Upper lobe of right lung (tissue), 1 donor: ENCODE data around the gene COL5A1. TPM values are rescaled to one million over a fixed set of nuclear protein-coding genes. Genes with fewer than 3 reads are reported as not detected.

Experiments used
- ATAC-seq: fragments of 200-7000 bp; cut with Tn5 transposase; one replicate; pipeline ENCODE4 v1.9.1; 2020; ENCODE audit warnings: mild to moderate bottlenecking, moderate library complexity
- DNase-seq: peaks from one replicate; pipeline ENCODE4 v3.0.0-alpha.2; 2020
- H3K27ac ChIP-seq: fragments of 200-600 bp; one replicate; pipeline ENCODE4 v1.8.0; 2022
- H3K27me3 ChIP-seq: fragments of 200-600 bp; one replicate; pipeline ENCODE4 v1.8.0; 2022; ENCODE audit warnings: mild to moderate bottlenecking
- H3K36me3 ChIP-seq: fragments of 200-600 bp; one replicate; pipeline ENCODE4 v1.8.0; 2022
- H3K4me1 ChIP-seq: fragments of 200-600 bp; one replicate; pipeline ENCODE4 v1.8.0; 2022
- H3K4me3 ChIP-seq: fragments of 200-600 bp; one replicate; pipeline ENCODE4 v1.8.0; 2022; ENCODE audit warnings: mild to moderate bottlenecking
- H3K9me3 ChIP-seq: fragments of 200-600 bp; one replicate; pipeline ENCODE4 v1.8.0; 2022
- intact Hi-C: fragments of 100-400 bp; cut with DNase I; formaldehyde crosslinking; loops from one replicate; pipeline ENCODE4 v1.11.0; 2022
- total RNA-seq: library from RNA; stranded (reverse); fragmentation: NEBNext Ultra II Directional; extraction: Animal tissue kit (Norgen Biotek cat#: 25700); gene quantifications from one replicate; pipeline ENCODE4 v1.2.1, GENCODE V29; 2021
- TF ChIP-seq, protein P1 (sequence below): fragments of 200-600 bp; IDR thresholded peaks from one replicate; pipeline ENCODE4 v1.8.0; 2022; ENCODE audit warnings: antibody characterized with exemption
- donor health status: DM: no; HTN: yes; CAD: no; lungs with severe emphysema.

COL5A1 gene
- total RNA-seq, 1 donor from 2014 or later, result 37.8 TPM

- no peaks in the 10 kb centered on the region for H3K27me3 ChIP-seq
- intact Hi-C loops, result no loop called here
- TF ChIP-seq, protein P1, sequence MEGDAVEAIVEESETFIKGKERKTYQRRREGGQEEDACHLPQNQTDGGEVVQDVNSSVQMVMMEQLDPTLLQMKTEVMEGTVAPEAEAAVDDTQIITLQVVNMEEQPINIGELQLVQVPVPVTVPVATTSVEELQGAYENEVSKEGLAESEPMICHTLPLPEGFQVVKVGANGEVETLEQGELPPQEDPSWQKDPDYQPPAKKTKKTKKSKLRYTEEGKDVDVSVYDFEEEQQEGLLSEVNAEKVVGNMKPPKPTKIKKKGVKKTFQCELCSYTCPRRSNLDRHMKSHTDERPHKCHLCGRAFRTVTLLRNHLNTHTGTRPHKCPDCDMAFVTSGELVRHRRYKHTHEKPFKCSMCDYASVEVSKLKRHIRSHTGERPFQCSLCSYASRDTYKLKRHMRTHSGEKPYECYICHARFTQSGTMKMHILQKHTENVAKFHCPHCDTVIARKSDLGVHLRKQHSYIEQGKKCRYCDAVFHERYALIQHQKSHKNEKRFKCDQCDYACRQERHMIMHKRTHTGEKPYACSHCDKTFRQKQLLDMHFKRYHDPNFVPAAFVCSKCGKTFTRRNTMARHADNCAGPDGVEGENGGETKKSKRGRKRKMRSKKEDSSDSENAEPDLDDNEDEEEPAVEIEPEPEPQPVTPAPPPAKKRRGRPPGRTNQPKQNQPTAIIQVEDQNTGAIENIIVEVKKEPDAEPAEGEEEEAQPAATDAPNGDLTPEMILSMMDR, result no peak
Observed at GRCh38 chr9:134880484-134881312, 239.1 kb downstream of the COL5A1 start, which contains the start of gene FCN2. Gene FCN2 (plus strand): TSS chr9:134880810. CDS start chr9:134880822, 12 bp downstream.

GRCh38 chr9:134881313-134881670, 239.7 kb downstream of the COL5A1 start:
- TF ChIP-seq, protein P1, result no peak
- DNase-seq (no peak), ATAC-seq (no peak)
- Histone ChIP-seq H3K4me1 (no peaks in the 10 kb centered on the region), H3K27me3 (no peaks in the 10 kb centered on the region), H3K4me3 (no peak overlapping the region), H3K36me3 (no peaks in the 10 kb centered on the region), H3K27ac (no peak overlapping the region), H3K9me3 (no peaks in the 10 kb centered on the region)
- intact Hi-C loops, result no loop called here

More at GRCh38 chr9:134880484-134881312, 239.1 kb downstream of the COL5A1 start, which contains the start of gene FCN2:
- DNase-seq (no peak), ATAC-seq (no peak)
- Histone ChIP-seq H3K4me3 (no peak within 1 kb of the TSS), H3K4me1 (no peaks in the 10 kb centered on the region), H3K27ac (no peak within 1 kb of the TSS), H3K9me3 (no peaks in the 10 kb centered on the region), H3K36me3 (no peaks in the 10 kb centered on the region)

GRCh38 chr9:134882204-134882785, 240.7 kb downstream of the COL5A1 start:
- Histone ChIP-seq H3K9me3 (no peaks in the 10 kb centered on the region), H3K27me3 (no peaks in the 10 kb centered on the region), H3K36me3 (no peaks in the 10 kb centered on the region), H3K27ac (no peak overlapping the region), H3K4me1 (no peaks in the 10 kb centered on the region), H3K4me3 (no peak overlapping the region)
- TF ChIP-seq, protein P1, result no peak
- intact Hi-C loops, result no loop called here
- no peak for DNase-seq
- ATAC-seq, result no peak

- Histone ChIP-seq H3K4me3 (no peak overlapping the region), H3K27me3 (no peaks in the 10 kb centered on the region), H3K27ac (no peak overlapping the region), H3K4me1 (no peaks in the 10 kb centered on the region), H3K9me3 (no peaks in the 10 kb centered on the region), H3K36me3 (no peaks in the 10 kb centered on the region)
- TF ChIP-seq, protein P1, result no peak
- no peak for DNase-seq
- intact Hi-C loops, result no loop called here
- ATAC-seq, result no peak
Observed at GRCh38 chr9:134883040-134883782, 241.6 kb downstream of the COL5A1 start.

DNA sequence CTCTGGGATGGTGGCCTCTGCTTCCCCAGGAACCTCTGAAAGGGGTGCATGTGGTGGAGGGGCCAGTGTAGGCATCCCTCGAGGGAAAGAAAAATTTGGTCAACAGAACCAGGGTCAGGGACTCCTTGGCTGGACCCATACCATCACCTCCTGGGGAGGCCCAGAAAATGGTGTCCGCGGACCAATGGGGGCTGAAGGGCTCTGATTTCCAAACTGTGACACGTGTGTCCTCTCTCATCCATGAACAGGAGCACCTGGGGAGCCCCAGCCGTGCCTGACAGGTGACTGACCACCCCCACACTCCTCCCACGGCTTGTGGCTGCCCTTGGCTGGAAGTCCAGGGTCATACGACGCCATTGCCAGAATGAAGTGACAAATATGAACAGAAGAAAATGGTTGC, 242.9 kb downstream of the COL5A1 start:
- no peaks in the 10 kb centered on the region for H3K4me1 ChIP-seq
- H3K27me3 ChIP-seq, result no peaks in the 10 kb centered on the region
- intact Hi-C loops, result no loop called here
- DNase-seq (no peak), ATAC-seq (no peak)
- no peak overlapping the region for H3K27ac ChIP-seq
- H3K9me3 ChIP-seq, result no peaks in the 10 kb centered on the region
- no peak overlapping the region for H3K4me3 ChIP-seq
- H3K36me3 ChIP-seq, result no peaks in the 10 kb centered on the region
- TF ChIP-seq, protein P1, result no peak
